NCI-H2196 (cell line): ENCODE results near the gene LANCL1.

ENCODE experiments used
- DNase-seq: peaks from one replicate; lab custom pipeline; 2025; ENCODE audit not compliant: unreplicated experiment; lab: John Stamatoyannopoulos, UW

Gene LANCL1

GRCh38 chr2:210399440-210400041 is 77.0 kb downstream of the LANCL1 start:
- peak; percentile 41 for DNase-seq

GRCh38 chr2:210392469-210392881 is 84.1 kb downstream of the LANCL1 start:
- DNase-seq, result no peak

GRCh38 chr2:210389856-210390255 is 86.7 kb downstream of the LANCL1 start:
- DNase-seq, result no peak

GRCh38 chr2:210388148-210388547 is 88.4 kb downstream of the LANCL1 start:
- no peak for DNase-seq

GRCh38 chr2:210387074-210387473 is 89.5 kb downstream of the LANCL1 start:
- DNase-seq, result no peak
